ENCODE data around the gene MCM9.
A peak's percentile ranks its signal among the peaks of the same experiment; 100 is the strongest.

MCM9 gene

GRCh38 chr6:118932421-118932820 lies 2.5 kb downstream of the MCM9 start:
- no peak for DNase-seq (ENCODE audit: low read depth)

DNA sequence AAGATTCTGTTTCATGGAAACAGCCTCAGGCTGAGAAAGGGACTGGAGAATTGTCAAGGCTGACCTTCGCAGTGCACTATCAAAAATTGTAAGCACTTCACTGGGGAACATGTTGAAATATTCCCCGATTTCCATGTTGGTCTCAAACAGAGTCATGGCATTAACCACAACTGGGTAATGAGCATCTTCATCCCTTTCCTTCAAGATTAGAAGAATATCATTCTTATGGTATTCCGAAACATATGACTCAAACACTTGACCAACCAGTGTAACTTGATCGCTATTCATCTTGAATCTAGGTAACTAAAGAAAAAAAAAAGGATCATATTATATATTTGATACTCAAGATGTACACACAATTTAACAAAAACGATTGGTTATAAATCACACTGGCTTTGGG lies 3.5 kb downstream of the MCM9 start:
- no peak for DNase-seq (ENCODE audit: low read depth)

- no peak for DNase-seq (ENCODE audit: low read depth)
Observed at GRCh38 chr6:118930680-118931079, 4.3 kb downstream of the MCM9 start.

DNA sequence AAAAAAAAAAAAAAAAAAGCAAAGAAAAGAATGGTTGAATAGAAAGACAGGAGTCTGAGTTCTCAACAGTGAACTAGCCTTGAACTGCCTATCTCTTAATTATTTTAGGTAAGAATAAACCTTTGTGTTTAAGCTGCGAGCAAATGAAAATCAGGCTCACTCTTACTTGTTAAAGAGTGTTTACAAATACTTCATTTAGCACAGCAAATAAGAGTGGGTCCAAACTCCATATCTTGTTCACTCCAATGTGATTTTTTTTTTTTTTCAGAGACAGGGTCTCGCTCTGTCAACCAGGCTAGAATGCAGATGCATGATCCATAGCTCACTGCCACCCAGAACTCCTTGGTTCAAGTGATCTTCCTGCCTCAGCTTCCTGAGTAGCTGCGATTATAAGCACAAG lies 11.9 kb downstream of the MCM9 start:
- DNase-seq (ENCODE audit: low read depth), result no peak

GRCh38 chr6:118921084-118921483 lies 13.9 kb downstream of the MCM9 start:
- DNase-seq (ENCODE audit: low read depth), result no peak

- no peak for DNase-seq (ENCODE audit: low read depth)
Observed at GRCh38 chr6:118918329-118918725, 16.6 kb downstream of the MCM9 start.

GRCh38 chr6:118917546-118918328 lies 17.2 kb downstream of the MCM9 start:
- DNase-seq (ENCODE audit: low read depth), result no peak

GRCh38 chr6:118914598-118914997 lies 20.4 kb downstream of the MCM9 start:
- no peak for DNase-seq (ENCODE audit: low read depth)

DNA sequence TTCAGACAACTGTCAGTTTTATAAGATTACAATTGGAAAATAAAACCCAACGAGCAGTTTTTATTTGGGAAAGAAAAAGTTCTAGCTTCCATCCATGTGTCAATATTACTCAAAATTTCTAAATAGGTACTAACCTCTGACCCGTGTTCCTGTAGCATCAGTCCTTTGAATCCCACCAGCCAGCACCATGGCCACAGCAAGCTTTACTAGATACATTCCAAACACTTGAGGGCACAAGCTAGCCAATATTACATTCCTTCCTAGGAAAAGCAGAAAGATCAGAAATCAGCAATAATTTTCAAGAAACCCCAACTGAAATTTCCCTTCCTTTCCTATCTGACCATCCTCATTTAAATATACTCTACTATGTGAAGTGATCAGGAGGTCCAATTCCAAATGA lies 21.8 kb downstream of the MCM9 start:
- no peak for DNase-seq (ENCODE audit: low read depth)

DNA sequence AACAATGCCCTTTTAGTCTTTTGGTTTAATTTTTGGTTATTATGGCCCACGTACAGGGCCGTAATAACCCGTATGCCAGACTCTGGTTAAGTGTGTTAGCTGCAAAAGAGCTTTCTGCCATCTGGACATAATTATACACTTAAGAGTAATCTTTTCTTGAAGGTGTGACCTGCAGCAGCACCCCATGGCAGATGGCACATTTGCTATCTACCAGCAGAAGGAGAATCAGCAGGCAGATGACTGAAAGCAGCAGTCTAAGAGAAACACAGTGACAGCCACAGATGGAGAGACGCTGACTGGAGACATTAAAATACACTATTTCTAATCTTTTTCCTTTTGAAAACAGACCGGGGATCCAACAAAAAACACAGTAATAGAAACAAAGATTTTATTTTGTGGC lies 22.3 kb downstream of the MCM9 start:
- no peak for DNase-seq (ENCODE audit: low read depth)

GRCh38 chr6:118908441-118908840 lies 26.5 kb downstream of the MCM9 start:
- no peak for DNase-seq (ENCODE audit: low read depth)

GRCh38 chr6:118905851-118906250 lies 29.1 kb downstream of the MCM9 start:
- DNase-seq (ENCODE audit: low read depth), result no peak

- DNase-seq (ENCODE audit: low read depth), result no peak
Observed at GRCh38 chr6:118905084-118905483, 29.9 kb downstream of the MCM9 start.

DNA sequence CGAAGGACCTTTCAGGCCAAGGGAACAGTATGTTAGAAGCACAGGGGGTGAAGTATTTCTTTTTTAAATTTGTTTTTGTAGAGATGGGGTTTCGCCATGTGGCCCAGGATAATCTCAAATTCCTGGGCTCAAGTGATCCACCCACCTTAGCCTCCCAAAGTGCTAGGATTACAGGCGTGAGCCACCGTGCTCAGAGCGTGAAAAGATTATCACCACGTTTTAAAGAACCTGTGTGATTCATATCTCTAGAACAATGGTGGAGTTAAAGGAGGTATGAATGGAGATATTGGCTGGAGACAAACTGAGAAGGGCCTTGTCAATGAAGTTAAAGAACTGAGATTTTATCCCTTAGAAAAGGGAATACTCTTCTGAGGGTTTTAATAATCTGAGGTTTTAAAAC lies 31.3 kb downstream of the MCM9 start:
- DNase-seq (ENCODE audit: low read depth), result no peak

GRCh38 chr6:118903138-118903537 lies 31.8 kb downstream of the MCM9 start:
- no peak for DNase-seq (ENCODE audit: low read depth)

DNA sequence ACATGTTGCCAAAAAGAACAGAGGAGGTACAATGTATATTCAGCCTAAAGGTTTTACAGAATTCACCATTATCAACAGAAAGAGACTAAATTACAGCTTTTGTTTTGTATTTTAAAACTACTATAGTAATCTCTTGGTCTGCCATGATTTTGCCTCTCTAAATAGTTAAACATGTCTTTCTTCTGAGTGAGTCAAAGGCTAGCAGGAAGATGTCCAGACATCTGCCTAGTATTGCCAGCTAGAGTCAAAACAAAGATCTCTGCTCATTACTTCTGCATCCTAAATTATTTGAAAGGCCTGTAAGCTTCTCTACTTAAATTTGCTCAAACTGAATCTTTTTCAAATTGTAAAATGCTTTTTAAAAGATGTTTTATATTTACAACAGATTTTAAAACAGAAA lies 32.2 kb downstream of the MCM9 start:
- no peak for DNase-seq (ENCODE audit: low read depth)

DNA sequence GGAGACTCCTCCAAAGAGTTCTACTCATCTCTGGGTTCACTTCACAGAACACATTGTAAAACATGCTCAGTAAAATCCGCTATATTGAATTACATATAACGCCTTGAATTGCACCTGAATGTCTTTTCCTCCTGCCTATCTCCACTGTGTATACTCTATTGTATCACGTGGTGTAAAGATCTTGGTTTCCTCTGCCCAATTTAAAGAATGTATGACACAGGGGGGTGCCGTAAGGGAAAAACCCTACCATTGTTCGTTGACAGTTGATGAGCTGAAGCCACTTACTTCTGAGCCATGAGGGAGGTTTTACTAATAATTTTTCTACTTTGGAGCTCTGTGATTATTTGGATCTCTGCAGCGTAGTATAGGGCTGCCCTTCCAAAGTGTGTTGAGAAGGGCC lies 35.0 kb downstream of the MCM9 start:
- DNase-seq (ENCODE audit: low read depth), result no peak

DNA sequence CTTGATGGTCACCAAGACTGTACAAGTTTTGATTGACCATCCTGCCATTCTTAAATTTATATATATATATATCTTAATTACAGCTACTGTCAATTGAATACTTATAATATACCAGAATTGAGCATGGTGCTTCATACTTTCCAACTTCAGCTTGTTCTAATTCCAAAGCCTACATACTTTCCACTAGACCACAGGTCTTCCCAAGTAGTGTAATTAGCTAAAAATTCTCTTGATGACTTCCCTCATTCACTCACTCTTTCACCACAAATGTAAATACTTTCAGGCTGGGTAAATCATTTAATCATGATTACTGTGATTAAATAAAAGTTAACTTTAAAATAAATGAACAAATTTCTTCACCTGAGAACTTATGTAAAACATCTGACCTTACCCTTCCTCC lies 37.6 kb downstream of the MCM9 start:
- no peak for DNase-seq (ENCODE audit: low read depth)

GRCh38 chr6:118896339-118897136 lies 38.4 kb downstream of the MCM9 start:
- peak; percentile 64 for DNase-seq (ENCODE audit: low read depth)

DNA sequence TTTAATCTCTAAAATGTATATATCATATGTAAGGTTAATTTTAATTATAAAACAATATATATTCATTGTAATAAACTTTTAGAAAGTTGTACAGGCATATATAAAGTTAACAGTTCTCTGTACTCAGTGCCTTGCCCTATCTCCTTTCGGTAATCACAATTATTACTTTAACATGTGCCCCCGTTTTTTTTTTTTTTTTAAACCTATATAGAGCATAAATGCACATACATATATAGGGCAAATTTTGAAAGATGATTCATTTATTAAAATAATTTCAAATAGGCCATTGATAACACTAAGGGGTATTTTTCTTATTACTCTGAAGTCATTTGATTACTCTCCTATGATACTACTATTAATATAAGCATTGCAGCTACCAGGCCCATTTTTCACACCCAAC lies 39.1 kb downstream of the MCM9 start:
- DNase-seq (ENCODE audit: low read depth), result no peak

GRCh38 chr6:118895261-118895560 lies 39.7 kb downstream of the MCM9 start:
- peak; percentile 27 for DNase-seq (ENCODE audit: low read depth)

- DNase-seq (ENCODE audit: low read depth), result peak; percentile 54
Observed at GRCh38 chr6:118894425-118895260, 40.3 kb downstream of the MCM9 start.
